Activated naive CD4-positive, alpha-beta T cell treated with anti-CD3 and anti-CD28 coated beads, Interleukin-2, amount 50 U/mL, for 16 hours (primary cell): ENCODE data around the gene C9orf72.
"Not testable (repeated sequence)": the region's sequence is repeated elsewhere in the genome, so short reads cannot be mapped to it uniquely, and the experiment has no call there.

Experiments used
- DNase-seq: peaks from one replicate; pipeline ENCODE4 v3.0.0-alpha.2; 2020

Gene C9orf72

GRCh38 chr9:27510780-27511179 lies 62.5 kb downstream of the C9orf72 start:
- no peak for DNase-seq

GRCh38 chr9:27506981-27507380 lies 66.3 kb downstream of the C9orf72 start:
- DNase-seq, result no peak

- DNase-seq, result no peak
Observed at GRCh38 chr9:27505744-27506161, 67.5 kb downstream of the C9orf72 start.

- no peak for DNase-seq
Observed at GRCh38 chr9:27504259-27504658, 69.0 kb downstream of the C9orf72 start.

- no peak for DNase-seq
Observed at GRCh38 chr9:27503623-27504022, 69.7 kb downstream of the C9orf72 start.

GRCh38 chr9:27500902-27501301 lies 72.4 kb downstream of the C9orf72 start:
- not testable (repeated sequence) for DNase-seq

GRCh38 chr9:27499451-27499850 lies 73.8 kb downstream of the C9orf72 start:
- no peak for DNase-seq

- DNase-seq, result no peak
Observed at GRCh38 chr9:27497883-27498417, 75.3 kb downstream of the C9orf72 start.
